DMS53 treated with DMSO at 0.1 percent for 48 hours (cell line): ENCODE results near the gene TMEM52B.
"Not testable (repeated sequence)": the region's sequence is repeated elsewhere in the genome, so short reads cannot be mapped to it uniquely, and the experiment has no call there.

Source experiments
- DNase-seq: peaks from one replicate; lab custom pipeline; 2025; ENCODE audit not compliant: unreplicated experiment; lab: John Stamatoyannopoulos, UW

The TMEM52B gene

GRCh38 chr12:10170216-10170615 is 8.6 kb upstream of the TMEM52B start:
- DNase-seq = no peak

GRCh38 chr12:10171973-10172728 is 6.7 kb upstream of the TMEM52B start, which contains the start of gene OLR1:
TSS of gene OLR1 (minus strand) at chr12:10172132. CDS start at chr12:10172077, 55 bp downstream.
- DNase-seq = no peak

- no peak for DNase-seq
These were observed 3.7 kb upstream of the TMEM52B start for GRCh38 chr12:10174986-10175614.

- peak; percentile 36 for DNase-seq
These were observed 2.8 kb upstream of the TMEM52B start for GRCh38 chr12:10175846-10176636.

GRCh38 chr12:10179776-10180181 is 947 bp downstream of the TMEM52B start:
- DNase-seq = no peak

GRCh38 chr12:10182354-10183049 is 3.7 kb downstream of the TMEM52B start:
- no peak for DNase-seq

GRCh38 chr12:10184261-10184843 is 5.5 kb downstream of the TMEM52B start:
- no peak for DNase-seq

GRCh38 chr12:10186299-10186698 is 7.5 kb downstream of the TMEM52B start:
- no peak for DNase-seq

GRCh38 chr12:10186958-10187357 is 8.1 kb downstream of the TMEM52B start:
- not testable (repeated sequence) for DNase-seq

GRCh38 chr12:10189653-10190052 is 10.8 kb downstream of the TMEM52B start:
- DNase-seq = no peak

GRCh38 chr12:10190558-10191388 is 11.9 kb downstream of the TMEM52B start:
- peak; percentile 92 for DNase-seq

- no peak for DNase-seq
These were observed 13.0 kb downstream of the TMEM52B start for GRCh38 chr12:10191865-10192264.

- no peak for DNase-seq
These were observed 15.4 kb downstream of the TMEM52B start for GRCh38 chr12:10194160-10194670.

- no peak for DNase-seq
These were observed 17.4 kb downstream of the TMEM52B start for GRCh38 chr12:10196210-10196609.

- no peak for DNase-seq
These were observed 19.0 kb downstream of the TMEM52B start for GRCh38 chr12:10197879-10198278.

- not testable (repeated sequence) for DNase-seq
These were observed 25.7 kb downstream of the TMEM52B start for GRCh38 chr12:10204495-10204894.

- no peak for DNase-seq
These were observed 26.5 kb downstream of the TMEM52B start for GRCh38 chr12:10205220-10205807.

- no peak for DNase-seq
These were observed 28.3 kb downstream of the TMEM52B start for GRCh38 chr12:10207136-10207535.

GRCh38 chr12:10210225-10210624 is 31.4 kb downstream of the TMEM52B start:
- no peak for DNase-seq
